Right atrium auricular region (tissue), 2 donors: ENCODE results near the gene F8. TPM values are rescaled to one million over a fixed set of nuclear protein-coding genes. Genes with fewer than 3 reads are reported as not detected.

Experiments used
- DNase-seq: peaks from one replicate; pipeline ENCODE4 v3.0.0-alpha.2; 2019; ENCODE audit warnings: low spot score
- H3K27ac ChIP-seq, 2 donors: fragments of 200-600 bp; sonication (generic); 1 replicate in 1 of 2; 2 replicates in 1 of 2; pipeline ENCODE4 v1.5.1; 2016 to 2019
- H3K27me3 ChIP-seq, 2 donors: fragments of 200-600 bp; sonication (generic); one replicate each; pipeline versions ENCODE4 v1.5.1 to v1.6.0; 2017 to 2019
- H3K36me3 ChIP-seq: fragments of 200-600 bp; sonication (generic); one replicate; pipeline ENCODE4 v1.5.1; 2016
- H3K4me1 ChIP-seq, 2 donors: fragments of 200-600 bp; sonication (generic); one replicate each; pipeline versions ENCODE4 v1.5.1 to v1.6.0; 2017 to 2019
- H3K4me3 ChIP-seq, 2 donors: fragments of 200-600 bp; sonication (generic); 1 replicate in 1 of 2; 2 replicates in 1 of 2; pipeline ENCODE4 v1.5.1; 2017 to 2019; ENCODE audit warnings: mild to moderate bottlenecking in 1 of 2, moderate library complexity in 1 of 2
- H3K9me3 ChIP-seq, 2 donors: fragments of 200-600 bp; sonication (generic); one replicate each; pipeline ENCODE4 v1.5.1; 2019
- CTCF ChIP-seq, 2 donors: fragments of 200-600 bp; sonication (generic); IDR thresholded peaks; one replicate each; pipeline ENCODE4 v1.5.1; 2019; ENCODE audit warnings: antibody characterized with exemption in 2 of 2
- total RNA-seq, 2 donors: library from RNA; depleted of rRNA; stranded (reverse); fragments of >200 nt; gene quantifications; one replicate each; pipeline ENCODE4 v1.1.0, GENCODE V29; 2016

The F8 gene
- total RNA-seq, 2 donors from 2014 or later = 41.2 to 42.9 TPM

GRCh38 chrX:155069414-155069813 lies 46.9 kb upstream of the F8 start:
- no peaks in the 10 kb centered on the region for H3K36me3 ChIP-seq
- H3K4me1 ChIP-seq = no peaks in the 10 kb centered on the region
- H3K4me3 ChIP-seq = peak overlapping the region in 1 of 2 donors; percentile 58
- no peak for TF ChIP-seq CTCF (IDR thresholded peaks at IDR 0.05)
- no peaks in the 10 kb centered on the region for H3K9me3 ChIP-seq
- no peaks in the 10 kb centered on the region for H3K27me3 ChIP-seq
- DNase-seq = no peak
- no peak overlapping the region for H3K27ac ChIP-seq

GRCh38 chrX:155068165-155068564 lies 45.6 kb upstream of the F8 start:
- TF ChIP-seq CTCF (IDR thresholded peaks at IDR 0.05) = no peak
- H3K4me3 ChIP-seq = no peak overlapping the region
- no peaks in the 10 kb centered on the region for H3K9me3 ChIP-seq
- no peaks in the 10 kb centered on the region for H3K4me1 ChIP-seq
- no peaks in the 10 kb centered on the region for H3K27me3 ChIP-seq
- no peak for DNase-seq
- no peaks in the 10 kb centered on the region for H3K36me3 ChIP-seq
- H3K27ac ChIP-seq = no peak overlapping the region

GRCh38 chrX:155065035-155065734 lies 42.7 kb upstream of the F8 start:
- Histone ChIP-seq H3K27me3 (no peaks in the 10 kb centered on the region), H3K9me3 (no peaks in the 10 kb centered on the region), H3K27ac (no peak overlapping the region), H3K36me3 (no peaks in the 10 kb centered on the region), H3K4me1 (no peaks in the 10 kb centered on the region), H3K4me3 (no peak overlapping the region)
- no peak for DNase-seq
- no peak for TF ChIP-seq CTCF (IDR thresholded peaks at IDR 0.05)

GRCh38 chrX:155061760-155062159 lies 39.2 kb upstream of the F8 start:
- TF ChIP-seq CTCF (IDR thresholded peaks at IDR 0.05) = no peak
- no peak overlapping the region for H3K27ac ChIP-seq

GRCh38 chrX:155056877-155057792 lies 34.6 kb upstream of the F8 start:
- TF ChIP-seq CTCF (IDR thresholded peaks at IDR 0.05) = peak; percentile 34 to 84

More at GRCh38 chrX:155061760-155062159, 39.2 kb upstream of the F8 start:
- no peaks in the 10 kb centered on the region for H3K9me3 ChIP-seq
- H3K4me3 ChIP-seq = no peak overlapping the region
- H3K36me3 ChIP-seq = no peaks in the 10 kb centered on the region
- no peaks in the 10 kb centered on the region for H3K27me3 ChIP-seq
- H3K4me1 ChIP-seq = no peaks in the 10 kb centered on the region
- DNase-seq = no peak

More at GRCh38 chrX:155056877-155057792, 34.6 kb upstream of the F8 start:
- Histone ChIP-seq H3K4me3 (no peak overlapping the region), H3K36me3 (no peaks in the 10 kb centered on the region), H3K9me3 (no peaks in the 10 kb centered on the region), H3K27me3 (no peaks in the 10 kb centered on the region), H3K27ac (peak overlapping the region; percentile 22 to 40), H3K4me1 (no peaks in the 10 kb centered on the region)
- DNase-seq = peak; percentile 80
